ENCODE results near the gene TLCD5. TPM values are rescaled to one million over a fixed set of nuclear protein-coding genes. Genes with fewer than 3 reads are reported as not detected.

TLCD5 gene
- total RNA-seq (2014; rRNA removed; shearing (Covaris generic)): 7.8 and 9.5 TPM in 2 replicates
- 4.8 and 6.6 TPM in 2 replicates for polyA plus RNA-seq (2015; cell fraction: cytosol; rRNA removed)
- 21.5 and 23.2 TPM in 2 replicates for polyA plus RNA-seq (2015; cell fraction: nucleus; rRNA removed)

DNA sequence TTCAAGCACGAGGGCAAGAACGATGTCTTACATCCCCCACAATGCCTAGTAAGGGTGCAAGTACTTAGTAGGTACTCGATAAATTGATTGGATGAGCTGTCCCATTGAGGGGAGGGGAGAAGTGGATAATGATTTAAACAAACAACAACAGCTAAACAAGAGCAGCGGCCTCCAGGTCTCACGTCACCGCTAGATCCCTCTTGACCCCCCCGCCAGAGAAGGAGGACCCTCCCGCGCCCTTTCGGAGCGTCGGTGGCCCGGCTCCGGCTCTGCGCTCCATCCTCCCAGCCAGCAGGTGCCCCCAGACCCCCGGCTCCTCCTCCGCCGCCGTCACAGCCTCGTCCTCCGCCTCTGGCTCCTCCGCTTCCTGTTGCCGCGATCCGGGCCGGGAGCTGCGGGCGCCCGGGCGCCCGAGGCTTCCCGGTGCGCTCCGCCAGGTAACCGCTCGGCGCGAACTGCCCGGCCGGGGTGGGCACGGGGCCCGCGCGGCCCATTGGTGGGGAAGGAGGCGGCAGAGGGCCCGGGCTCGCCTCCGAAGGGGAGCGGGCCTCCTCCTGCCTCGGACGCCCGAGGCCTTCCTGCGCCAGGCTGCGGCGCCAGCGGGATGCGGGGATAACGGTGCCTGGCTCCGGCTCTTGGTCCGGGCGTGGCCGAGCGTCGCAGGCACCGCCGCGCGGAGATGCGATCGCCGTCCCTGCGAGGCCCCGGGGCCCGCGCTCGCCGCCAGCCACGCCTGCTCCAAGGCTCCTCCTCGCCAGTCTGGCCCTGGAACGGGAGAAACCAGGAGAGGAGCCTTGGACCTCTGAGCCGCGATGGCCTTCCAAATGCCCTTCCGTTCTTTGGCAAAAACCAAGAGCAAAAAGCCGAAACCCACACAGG, at the start of gene TLCD5:
Gene TLCD5 (plus strand): TSS at position 368 of the 879 bp plus-strand sequence. CDS start 2,143 bp downstream, outside the sequence.
- peak; percentile 62 for DNase-seq (ENCODE audit: low read depth, low spot score)
- in situ Hi-C loops (cut with HindIII; ENCODE audit: low pct_unique_long_range_greater_than_20kb, low sequenced_read_pairs): no loop called here

DNA sequence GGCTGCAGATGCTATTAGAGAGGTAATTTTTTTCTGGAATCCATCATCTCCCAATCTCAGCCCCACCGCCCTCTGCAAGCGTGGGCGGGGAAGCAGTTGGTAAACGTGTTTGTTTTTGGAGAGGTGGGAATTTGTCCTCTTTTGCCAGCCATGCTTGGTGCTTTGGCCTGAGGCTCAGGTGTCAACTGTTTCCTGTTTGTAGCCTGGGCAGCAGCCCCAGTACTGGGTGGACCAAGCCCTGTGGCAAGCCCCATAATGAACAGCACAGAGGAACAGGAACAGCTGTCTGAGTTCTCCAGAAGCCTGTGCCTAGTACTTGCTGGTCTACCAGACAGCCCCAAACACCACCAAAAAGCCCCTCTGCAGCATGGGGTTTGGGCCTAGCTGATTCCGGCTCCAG, 45.6 kb upstream of the TLCD5 start:
- in situ Hi-C loops (cut with HindIII; ENCODE audit: low pct_unique_long_range_greater_than_20kb, low sequenced_read_pairs): no loop called here

DNA sequence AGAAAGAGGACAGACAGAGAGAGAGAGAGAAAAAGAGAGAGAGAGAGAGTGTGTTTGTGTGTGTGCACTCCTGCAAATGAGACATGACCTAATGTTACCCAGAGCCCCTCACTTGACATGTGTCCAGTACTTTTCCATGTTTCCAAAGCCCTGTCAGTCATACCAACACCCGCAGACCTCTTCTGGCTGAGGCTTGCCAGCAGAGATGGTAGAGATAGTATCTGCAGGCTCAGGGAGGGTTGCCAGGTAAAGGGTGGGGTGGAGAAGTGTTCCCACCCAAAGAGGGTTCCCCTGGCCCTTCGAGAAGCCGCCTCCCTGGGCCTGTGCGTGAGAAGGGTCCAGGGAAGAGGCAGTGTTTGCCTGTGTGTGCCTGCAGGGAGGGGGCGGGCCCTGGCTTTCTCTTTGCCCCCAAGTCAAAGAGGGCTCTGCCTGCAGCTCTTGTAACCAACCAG, 44.5 kb upstream of the TLCD5 start:
- in situ Hi-C loops (cut with HindIII; ENCODE audit: low pct_unique_long_range_greater_than_20kb, low sequenced_read_pairs): no loop called here
- no peak for DNase-seq (ENCODE audit: low read depth, low spot score)

More for the DNA sequence above, 45.6 kb upstream of the TLCD5 start:
- DNase-seq (ENCODE audit: low read depth, low spot score): no peak

DNA sequence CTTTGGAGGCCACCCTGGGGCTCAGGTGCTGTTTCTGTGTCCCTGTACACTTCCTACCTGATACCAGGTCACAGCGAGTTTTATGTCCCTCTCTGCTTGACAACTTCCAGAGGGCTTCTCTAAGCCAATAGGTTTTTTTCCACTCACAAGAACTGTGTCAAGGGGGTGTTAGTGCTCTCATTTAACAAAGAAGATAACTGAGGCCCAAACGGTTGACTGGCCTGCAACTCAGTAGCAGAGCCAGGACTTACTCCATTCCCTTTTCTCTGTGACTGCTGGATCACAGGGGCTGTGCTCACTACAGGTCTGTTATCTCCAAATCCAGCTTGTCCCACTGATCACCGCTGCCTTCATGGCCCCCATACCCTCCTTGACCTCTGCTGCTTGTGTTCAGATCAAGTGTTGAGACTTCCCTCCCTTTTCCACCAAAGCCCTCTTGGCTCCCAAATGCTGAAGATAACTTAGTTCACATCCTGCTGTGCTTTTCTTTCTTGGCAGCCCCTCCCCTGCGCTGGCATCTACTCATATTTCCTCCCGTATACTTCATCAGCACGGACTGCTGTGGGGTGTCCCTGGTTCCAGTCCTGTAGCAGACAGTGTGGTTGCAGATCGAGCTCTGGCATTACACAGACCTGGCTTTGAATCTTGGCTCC, 43.8 kb upstream of the TLCD5 start:
- in situ Hi-C loops (cut with HindIII; ENCODE audit: low pct_unique_long_range_greater_than_20kb, low sequenced_read_pairs): no loop called here
- no peak for DNase-seq (ENCODE audit: low read depth, low spot score)

DNA sequence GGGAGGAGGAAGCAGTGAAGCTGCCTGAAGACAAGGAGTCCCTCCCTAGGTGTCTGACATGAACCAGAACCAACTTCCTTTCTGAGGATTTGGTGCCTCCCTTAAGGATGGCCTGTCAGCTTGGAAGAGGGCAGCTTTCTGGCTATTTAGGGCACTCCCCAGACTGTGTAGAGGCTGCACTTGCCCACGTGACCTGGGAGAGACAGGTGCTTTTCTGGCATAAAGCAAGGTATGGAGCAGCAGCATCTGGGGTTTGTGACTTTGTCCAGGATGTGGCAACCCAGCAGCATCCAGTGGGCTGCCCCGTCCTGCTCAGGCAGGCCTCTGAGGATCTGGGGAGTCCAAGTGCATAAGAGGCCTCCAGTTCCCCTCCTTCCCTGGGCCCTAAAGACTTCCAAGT, 42.0 kb upstream of the TLCD5 start:
- DNase-seq (ENCODE audit: low read depth, low spot score): no peak
- in situ Hi-C loops (cut with HindIII; ENCODE audit: low pct_unique_long_range_greater_than_20kb, low sequenced_read_pairs): no loop called here

DNA sequence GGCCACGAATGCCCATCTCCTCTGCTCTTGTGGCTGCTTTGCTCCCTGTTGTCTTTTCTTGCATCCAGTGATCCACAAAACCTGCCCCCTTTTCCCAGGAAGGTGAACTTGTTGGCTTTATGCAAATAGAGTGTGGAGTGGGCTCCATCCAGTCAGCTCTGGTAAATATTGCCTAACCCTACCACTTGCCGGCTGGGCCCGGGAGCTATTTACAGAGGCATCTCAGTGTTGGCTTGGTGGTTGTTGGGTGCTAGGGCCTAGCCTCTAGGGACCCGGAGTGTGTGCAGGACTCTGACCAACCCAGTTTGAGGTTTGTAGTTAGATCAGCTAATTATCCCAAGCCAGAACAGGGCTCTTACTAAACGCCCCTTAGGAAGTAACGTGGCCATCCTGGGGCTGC, 40.8 kb upstream of the TLCD5 start:
- in situ Hi-C loops (cut with HindIII; ENCODE audit: low pct_unique_long_range_greater_than_20kb, low sequenced_read_pairs): no loop called here
- DNase-seq (ENCODE audit: low read depth, low spot score): no peak

DNA sequence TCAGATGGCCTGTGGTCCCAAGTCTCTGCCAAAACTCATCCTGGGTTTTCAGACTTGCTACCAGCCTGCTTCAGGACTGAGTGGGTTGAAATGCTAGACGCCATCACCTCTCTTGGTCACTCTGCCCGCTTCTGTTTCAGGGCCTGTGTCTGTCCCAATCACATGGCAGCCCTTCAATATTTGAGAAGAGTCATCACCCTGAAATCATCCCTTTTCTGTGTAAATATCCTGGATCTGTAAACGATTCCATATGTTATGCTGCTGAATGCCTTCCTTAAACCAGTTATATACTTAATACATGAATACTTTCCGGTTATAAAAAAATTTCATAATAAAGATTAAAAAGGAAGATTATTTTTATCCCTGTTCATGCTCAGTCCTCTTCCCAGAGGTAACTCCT, 39.8 kb upstream of the TLCD5 start:
- in situ Hi-C loops (cut with HindIII; ENCODE audit: low pct_unique_long_range_greater_than_20kb, low sequenced_read_pairs): no loop called here
- DNase-seq (ENCODE audit: low read depth, low spot score): no peak

DNA sequence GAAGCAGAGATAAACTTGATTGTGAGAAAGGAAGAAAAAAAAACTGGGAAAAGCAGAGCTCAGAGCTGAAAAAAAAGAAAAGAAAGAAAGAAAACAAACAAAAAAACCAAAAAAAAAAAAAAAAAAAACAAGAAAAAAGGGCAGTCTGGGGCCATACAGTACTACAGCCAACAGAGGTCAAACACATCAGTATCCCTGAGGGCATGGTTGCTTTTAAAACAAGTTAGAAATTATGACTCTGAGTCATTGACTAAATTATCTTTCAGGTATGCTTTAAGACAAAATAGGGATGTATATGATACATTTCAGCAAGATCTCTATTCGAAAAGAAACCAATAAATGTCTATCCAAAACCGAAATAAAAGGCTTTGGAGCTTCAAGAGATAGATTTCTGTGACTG, 37.1 kb upstream of the TLCD5 start:
- in situ Hi-C loops (cut with HindIII; ENCODE audit: low pct_unique_long_range_greater_than_20kb, low sequenced_read_pairs): no loop called here
- no peak for DNase-seq (ENCODE audit: low read depth, low spot score)

DNA sequence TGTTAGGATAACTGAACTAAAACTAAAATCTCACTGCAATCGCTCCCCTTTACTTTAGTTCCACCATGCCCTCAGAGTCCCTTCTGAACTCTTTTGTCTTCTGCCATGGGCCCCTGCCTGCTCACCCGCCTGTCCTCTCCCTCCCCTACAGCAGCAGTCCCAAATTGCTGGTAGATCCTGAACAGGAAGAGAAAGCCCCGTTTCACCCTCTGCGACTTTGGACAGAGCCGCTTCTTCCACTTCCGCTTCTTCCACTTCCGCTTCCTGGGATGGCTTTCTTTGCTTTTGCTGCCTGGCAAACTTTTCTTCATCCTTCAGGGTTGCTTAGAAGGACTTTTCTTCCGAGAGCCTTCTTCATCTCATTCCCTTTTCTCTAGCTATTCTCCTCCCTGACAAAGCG, 35.7 kb upstream of the TLCD5 start:
- in situ Hi-C loops (cut with HindIII; ENCODE audit: low pct_unique_long_range_greater_than_20kb, low sequenced_read_pairs): no loop called here
- no peak for DNase-seq (ENCODE audit: low read depth, low spot score)

DNA sequence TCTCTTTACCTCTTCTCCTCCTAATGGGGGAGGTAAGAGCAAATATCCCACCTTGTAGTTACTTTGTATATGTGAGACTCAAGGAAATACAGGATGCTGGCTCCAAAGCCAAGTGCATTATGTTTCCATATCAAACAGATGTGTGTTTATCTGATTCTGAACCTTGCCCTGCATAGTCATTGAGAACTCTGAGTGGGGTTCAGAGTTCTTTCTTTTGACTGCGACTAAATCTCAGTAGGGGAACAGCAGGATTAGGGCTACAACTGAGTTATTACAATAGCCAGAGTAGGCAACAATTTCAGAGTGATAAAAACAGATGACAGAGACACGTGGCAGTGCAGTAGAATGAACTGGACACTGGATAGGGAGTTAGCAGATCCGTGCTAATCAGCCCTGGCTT, 34.1 kb upstream of the TLCD5 start:
- in situ Hi-C loops (cut with HindIII; ENCODE audit: low pct_unique_long_range_greater_than_20kb, low sequenced_read_pairs): no loop called here
- DNase-seq (ENCODE audit: low read depth, low spot score): no peak

DNA sequence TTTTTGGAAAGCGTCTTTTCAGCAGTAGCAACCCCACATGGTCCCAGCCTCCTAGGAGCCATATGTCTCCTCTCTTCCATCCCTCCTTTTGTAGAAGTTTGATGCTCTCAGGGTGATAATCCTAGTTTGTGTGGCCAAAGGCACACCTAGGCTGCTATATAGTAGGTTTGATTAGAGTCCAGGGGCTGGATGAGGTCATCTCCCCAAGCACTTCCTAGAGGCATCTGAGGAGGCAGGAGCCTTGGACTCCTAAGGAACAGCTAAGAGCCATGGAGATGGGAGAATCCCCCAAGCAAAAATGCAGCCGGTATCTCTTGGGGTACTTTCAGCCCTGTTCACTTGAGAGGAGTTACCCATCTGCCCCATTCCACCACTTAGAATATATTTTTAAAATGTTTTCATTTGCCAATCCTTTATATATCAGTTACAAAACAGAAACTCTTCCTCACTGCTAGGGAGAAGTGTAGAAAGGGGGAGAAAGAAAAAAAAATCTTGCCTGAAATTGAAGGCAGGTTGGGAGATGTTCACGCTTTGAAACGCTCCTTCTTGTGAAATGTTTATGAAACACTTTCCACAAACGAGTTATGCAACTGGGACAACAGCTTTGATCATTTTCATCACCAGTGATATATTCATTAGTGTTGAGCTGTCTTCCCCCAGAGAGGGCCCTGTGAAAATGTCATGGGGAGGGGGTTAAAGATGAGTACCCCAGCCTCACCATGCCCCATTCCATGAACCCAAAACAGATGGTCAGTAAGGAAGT, 31.9 kb upstream of the TLCD5 start:
- in situ Hi-C loops (cut with HindIII; ENCODE audit: low pct_unique_long_range_greater_than_20kb, low sequenced_read_pairs): no loop called here
- DNase-seq (ENCODE audit: low read depth, low spot score): no peak

DNA sequence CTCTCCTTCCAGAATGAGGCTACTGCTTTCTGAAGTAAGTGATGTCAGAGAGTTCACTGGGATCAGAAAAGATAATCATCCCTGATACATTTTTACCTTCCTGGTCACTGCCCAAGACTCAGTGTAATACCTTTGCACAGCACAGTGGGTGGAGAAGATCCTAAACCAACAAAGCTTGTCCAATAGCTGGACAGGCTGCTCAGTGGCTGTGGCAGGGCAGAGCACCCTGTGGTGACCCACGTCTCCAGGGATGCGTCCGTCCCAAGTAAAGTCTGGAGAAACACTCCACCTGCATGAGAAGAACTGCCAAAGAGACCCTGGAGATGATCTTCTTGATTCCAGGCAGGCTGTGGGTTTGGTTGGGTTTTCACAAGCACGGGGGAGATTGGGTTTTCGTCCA, 31.0 kb upstream of the TLCD5 start:
- in situ Hi-C loops (cut with HindIII; ENCODE audit: low pct_unique_long_range_greater_than_20kb, low sequenced_read_pairs): no loop called here

DNA sequence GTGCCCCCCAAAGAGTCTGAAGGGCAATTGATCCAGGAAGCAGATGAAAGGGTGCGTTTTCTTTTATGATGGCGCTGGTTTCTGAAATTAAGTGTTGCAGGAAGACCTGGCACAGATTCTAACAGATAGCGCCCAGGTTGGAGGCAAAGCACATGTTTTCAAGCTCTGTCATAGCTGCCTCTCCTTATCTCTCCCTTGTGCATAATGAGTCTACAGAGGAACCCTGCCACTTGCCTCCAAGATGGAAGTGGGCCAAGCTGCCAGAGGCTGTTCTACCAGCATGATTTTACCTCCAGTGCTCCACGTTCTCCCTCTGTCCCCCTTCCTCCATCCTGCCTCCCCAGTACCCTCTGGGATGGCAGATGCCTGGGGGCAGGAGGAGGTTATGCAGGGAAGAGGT, 30.0 kb upstream of the TLCD5 start:
- in situ Hi-C loops (cut with HindIII; ENCODE audit: low pct_unique_long_range_greater_than_20kb, low sequenced_read_pairs): no loop called here
- no peak for DNase-seq (ENCODE audit: low read depth, low spot score)

More for the DNA sequence above, 31.0 kb upstream of the TLCD5 start:
- DNase-seq (ENCODE audit: low read depth, low spot score): no peak

DNA sequence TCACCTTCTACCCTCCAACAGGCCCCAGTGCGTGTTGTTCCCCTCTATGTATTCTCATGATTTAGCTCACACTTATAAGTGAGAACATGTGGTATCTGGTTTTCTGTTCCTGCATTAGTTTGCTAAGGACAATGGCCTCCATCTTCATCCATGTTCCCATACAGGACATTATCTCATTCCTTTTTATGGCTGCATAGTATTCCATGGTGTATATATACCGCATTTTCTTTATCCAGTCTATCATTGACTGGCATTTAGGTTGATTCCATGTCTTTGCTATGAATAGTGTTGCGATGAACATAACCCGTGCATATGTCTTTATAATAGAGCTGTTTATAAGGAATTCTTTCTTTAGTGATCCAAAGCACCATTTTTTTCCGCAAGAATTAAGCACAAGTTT, 28.5 kb upstream of the TLCD5 start:
- DNase-seq (ENCODE audit: low read depth, low spot score): no peak
- in situ Hi-C loops (cut with HindIII; ENCODE audit: low pct_unique_long_range_greater_than_20kb, low sequenced_read_pairs): no loop called here

DNA sequence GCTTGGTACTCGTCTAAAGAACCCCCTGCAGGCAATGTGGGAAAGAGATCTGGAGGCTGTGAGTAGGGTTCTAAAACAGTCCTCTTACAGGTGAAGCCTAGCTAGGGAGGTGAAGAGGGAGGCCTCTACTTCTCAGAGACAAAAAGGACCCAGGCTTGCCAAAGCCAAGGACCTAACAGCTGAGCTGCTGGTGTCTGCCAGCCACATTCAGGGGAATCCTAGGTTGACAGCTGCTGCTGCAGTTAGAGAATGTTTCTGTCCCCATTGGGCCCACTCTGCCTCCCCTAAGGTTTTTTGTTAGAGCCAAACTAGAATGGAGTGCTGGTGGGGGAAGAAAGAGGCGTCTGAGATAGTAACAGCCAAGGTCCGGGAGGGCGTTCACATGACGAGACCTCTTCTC, 26.6 kb upstream of the TLCD5 start:
- no peak for DNase-seq (ENCODE audit: low read depth, low spot score)
- in situ Hi-C loops (cut with HindIII; ENCODE audit: low pct_unique_long_range_greater_than_20kb, low sequenced_read_pairs): no loop called here

DNA sequence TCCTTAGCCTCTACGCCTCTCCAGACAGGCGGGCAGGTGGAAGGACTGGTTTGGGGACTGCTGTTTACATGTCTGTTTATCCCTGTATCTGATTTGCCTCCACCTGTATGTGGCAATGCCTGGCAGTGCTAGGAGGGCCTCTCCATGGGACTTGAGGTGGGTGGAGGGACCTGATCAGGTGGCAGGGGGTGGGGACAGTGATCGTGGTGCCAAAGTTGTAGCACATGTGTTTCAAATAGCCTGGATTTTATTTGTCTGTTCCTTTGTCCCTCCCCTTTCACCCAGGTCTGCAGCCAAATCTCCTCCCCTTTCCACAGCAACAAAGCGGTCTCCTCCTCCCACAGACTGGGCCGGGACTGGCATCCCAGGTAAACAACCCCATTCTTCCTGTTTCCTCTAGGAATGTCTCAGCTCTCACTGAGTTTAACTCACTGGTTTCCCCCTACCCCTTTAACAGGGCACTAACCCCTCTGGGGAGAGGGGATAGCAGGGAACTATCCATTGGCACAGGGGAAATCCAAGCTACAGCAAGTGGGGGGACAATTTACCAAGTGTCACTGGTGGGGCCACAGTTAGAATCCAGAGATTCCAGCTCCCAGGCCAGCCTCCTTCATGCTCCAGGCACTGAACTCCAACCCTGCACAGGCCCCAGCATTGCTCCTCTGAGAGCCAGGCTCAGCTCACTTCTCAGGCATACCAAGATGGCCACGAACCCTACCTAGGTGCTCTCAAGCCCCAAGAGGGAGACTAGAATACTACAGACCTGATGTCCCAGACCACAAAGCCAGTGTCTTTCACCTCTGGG, 22.9 kb upstream of the TLCD5 start:
- in situ Hi-C loops (cut with HindIII; ENCODE audit: low pct_unique_long_range_greater_than_20kb, low sequenced_read_pairs): no loop called here
- no peak for DNase-seq (ENCODE audit: low read depth, low spot score)

DNA sequence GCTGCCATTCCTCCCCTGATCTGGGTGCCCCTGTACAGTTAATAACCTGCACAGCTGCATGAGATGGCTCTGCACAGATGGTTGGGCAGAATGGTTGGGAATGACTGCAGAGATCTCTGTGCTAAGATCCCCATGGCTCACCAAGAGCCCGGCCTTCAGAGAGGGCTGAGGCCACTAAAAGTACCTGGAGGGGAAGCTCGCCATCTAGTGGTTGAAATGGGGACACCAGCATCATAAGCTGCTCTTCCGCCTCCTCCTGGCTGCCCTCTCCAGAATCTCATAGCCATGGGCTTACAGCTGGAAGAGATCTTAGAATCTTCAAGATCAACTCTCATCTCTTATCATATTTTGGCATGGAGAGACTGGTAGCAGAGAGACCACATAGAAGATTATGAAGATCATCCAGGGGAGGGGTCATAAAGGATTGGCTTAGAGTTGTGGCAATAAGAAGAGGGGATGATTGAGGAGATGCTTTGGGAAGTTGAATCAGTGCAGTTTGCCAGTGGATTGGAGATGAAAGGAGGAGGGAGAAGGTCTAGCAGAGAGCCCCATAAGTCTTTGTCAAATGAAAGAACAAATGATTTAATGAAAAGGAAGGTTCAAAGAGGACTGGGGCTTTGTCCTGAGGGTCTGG, 22.0 kb upstream of the TLCD5 start:
- in situ Hi-C loops (cut with HindIII; ENCODE audit: low pct_unique_long_range_greater_than_20kb, low sequenced_read_pairs): no loop called here
- peak; percentile 80 for DNase-seq (ENCODE audit: low read depth, low spot score)
